Esophagus squamous epithelium (tissue), 5 donors: ENCODE results near the gene MT1A. TPM values are rescaled to one million over a fixed set of nuclear protein-coding genes. Genes with fewer than 3 reads are reported as not detected.

Source experiments
- DNase-seq: peaks from one replicate; lab custom pipeline; 2025; lab: John Stamatoyannopoulos, UW
- H3K27ac ChIP-seq, 4 donors: fragments of 200-600 bp; sonication (generic); one replicate each; pipeline ENCODE4 v1.5.1; 2016 to 2019; ENCODE audit warnings: mild to moderate bottlenecking in 1 of 4
- H3K27me3 ChIP-seq, 4 donors: fragments of 200-600 bp; sonication (generic); 1 replicate in 3 of 4; 2 replicates in 1 of 4; pipeline versions ENCODE4 v1.5.1 to v1.6.0; 2017 to 2021; ENCODE audit warnings: antibody characterized with exemption in 1 of 4
- H3K36me3 ChIP-seq, 3 donors: fragments of 200-600 bp; sonication (generic); one replicate each; pipeline ENCODE4 v1.5.1; 2016 to 2019
- H3K4me1 ChIP-seq, 3 donors: fragments of 200-600 bp; sonication (generic); one replicate each; pipeline ENCODE4 v1.5.1; 2017 to 2019
- H3K4me3 ChIP-seq, 4 donors: fragments of 200-600 bp; sonication (generic); 1 replicate in 3 of 4; 2 replicates in 1 of 4; pipeline ENCODE4 v1.5.1; 2016 to 2019; ENCODE audit warnings: mild to moderate bottlenecking in 2 of 4, moderate library complexity in 1 of 4
- H3K9me3 ChIP-seq, 3 donors: fragments of 200-600 bp; sonication (generic); one replicate each; pipeline ENCODE4 v1.5.1; 2016 to 2019
- POLR2A ChIP-seq, 4 donors: fragments of 450-650 bp; IDR thresholded peaks; one replicate each; pipeline ENCODE4 v1.6.1; 2017; ENCODE audit warnings: antibody characterized with exemption in 4 of 4, mild to moderate bottlenecking in 4 of 4, moderate library complexity in 3 of 4
- WGBS, 2 donors: methylation state at CpG; one replicate each; pipeline ENCODE4 v1.1.5; 2018; 5-methylcytosine and 5-hydroxymethylcytosine counted together
- intact Hi-C: fragments of 100-400 bp; cut with DNase I; formaldehyde crosslinking; loops from one replicate; pipeline ENCODE4 v1.15.0; 2022
- total RNA-seq, 4 donors: library from RNA; depleted of rRNA; stranded (reverse); fragments of >200 nt; gene quantifications; one replicate each; pipeline ENCODE4 v1.1.0, GENCODE V29; 2016
- TF ChIP-seq, protein P1 (sequence below), 6 experiments: fragments of 450-650 bp in 4 of 6; fragments of 200-600 bp in 2 of 6; sonication (generic) in 2 of 6; IDR thresholded peaks; one replicate each; pipeline ENCODE4 v1.5.1; 2016 to 2019; ENCODE audit warnings: antibody characterized with exemption in 6 of 6, mild to moderate bottlenecking in 4 of 6, moderate library complexity in 4 of 6
- donor health status: DM: yes; HTN: yes; CAD: no.

Gene MT1A
- total RNA-seq, 4 donors from 2014 or later = 3.3 to 34.2 (median 5.3) TPM; not detected in 1

DNA sequence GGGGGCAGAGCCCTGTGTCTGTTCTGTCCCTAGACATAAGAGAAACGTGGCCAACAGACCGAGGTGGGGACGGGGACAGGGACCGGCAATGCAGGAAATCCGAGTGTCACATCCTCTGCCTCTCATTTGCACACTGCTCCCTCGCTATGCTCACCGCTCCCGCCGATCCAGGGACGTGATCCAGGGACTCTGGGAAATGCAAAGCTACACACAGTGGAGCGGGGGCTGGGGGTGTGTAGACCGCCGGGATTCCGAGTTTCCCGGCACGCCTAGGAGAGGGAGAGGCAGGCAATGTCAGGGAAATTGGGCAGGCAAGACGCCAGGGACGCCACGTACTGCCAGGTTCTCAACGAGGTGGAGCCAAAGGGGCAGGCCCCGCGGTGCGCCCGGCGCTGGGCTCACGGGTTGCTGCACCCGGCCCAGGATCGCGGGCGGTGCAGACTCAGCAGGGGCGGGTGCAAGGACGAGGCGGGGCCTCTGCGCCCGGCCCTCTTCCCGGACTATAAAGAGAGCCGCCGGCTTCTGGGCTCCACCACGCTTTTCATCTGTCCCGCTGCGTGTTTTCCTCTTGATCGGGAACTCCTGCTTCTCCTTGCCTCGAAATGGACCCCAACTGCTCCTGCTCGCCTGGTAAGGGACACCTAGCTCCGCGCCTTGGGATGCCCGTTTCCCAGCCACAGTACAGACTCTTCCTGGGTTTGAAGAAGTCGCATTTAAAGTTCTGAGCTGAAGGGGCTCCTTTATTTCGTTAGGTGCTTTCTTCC lies 43.7 kb downstream of the MT1A start, which contains the start of gene MT1X:
Gene MT1X (plus strand): TSS at position 532 of the 764 bp plus-strand sequence. CDS start 71 bp downstream, at position 603.
- H3K4me3 ChIP-seq = peak within 1 kb of the TSS; percentile 67 to 87 (median 82)
- H3K36me3 ChIP-seq = peaks cover 0 to 12% (median 0%) of the 10 kb centered on the region in 3 donors
- TF ChIP-seq POLR2A (IDR thresholded peaks at IDR 0.05) = peak in 3 of 4 donors; percentile 58 to 98 (median 98)
- TF ChIP-seq, protein P1, sequence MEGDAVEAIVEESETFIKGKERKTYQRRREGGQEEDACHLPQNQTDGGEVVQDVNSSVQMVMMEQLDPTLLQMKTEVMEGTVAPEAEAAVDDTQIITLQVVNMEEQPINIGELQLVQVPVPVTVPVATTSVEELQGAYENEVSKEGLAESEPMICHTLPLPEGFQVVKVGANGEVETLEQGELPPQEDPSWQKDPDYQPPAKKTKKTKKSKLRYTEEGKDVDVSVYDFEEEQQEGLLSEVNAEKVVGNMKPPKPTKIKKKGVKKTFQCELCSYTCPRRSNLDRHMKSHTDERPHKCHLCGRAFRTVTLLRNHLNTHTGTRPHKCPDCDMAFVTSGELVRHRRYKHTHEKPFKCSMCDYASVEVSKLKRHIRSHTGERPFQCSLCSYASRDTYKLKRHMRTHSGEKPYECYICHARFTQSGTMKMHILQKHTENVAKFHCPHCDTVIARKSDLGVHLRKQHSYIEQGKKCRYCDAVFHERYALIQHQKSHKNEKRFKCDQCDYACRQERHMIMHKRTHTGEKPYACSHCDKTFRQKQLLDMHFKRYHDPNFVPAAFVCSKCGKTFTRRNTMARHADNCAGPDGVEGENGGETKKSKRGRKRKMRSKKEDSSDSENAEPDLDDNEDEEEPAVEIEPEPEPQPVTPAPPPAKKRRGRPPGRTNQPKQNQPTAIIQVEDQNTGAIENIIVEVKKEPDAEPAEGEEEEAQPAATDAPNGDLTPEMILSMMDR (IDR thresholded peaks at IDR 0.05) = peak in 1 of 6 experiments; percentile 12
- peak within 1 kb of the TSS; percentile 86 to 93 (median 90) for H3K27ac ChIP-seq
- WGBS, 2 donors = 2 to 3% methylated on average over 10 to 39 of the region's 49 CpGs
- DNase-seq = peak; percentile 50
- no peaks in the 10 kb centered on the region for H3K27me3 ChIP-seq
- H3K4me1 ChIP-seq = peaks cover 28 to 78% (median 35%) of the 10 kb centered on the region in 3 donors
- no peaks in the 10 kb centered on the region for H3K9me3 ChIP-seq
- intact Hi-C loops = no loop called here

DNA sequence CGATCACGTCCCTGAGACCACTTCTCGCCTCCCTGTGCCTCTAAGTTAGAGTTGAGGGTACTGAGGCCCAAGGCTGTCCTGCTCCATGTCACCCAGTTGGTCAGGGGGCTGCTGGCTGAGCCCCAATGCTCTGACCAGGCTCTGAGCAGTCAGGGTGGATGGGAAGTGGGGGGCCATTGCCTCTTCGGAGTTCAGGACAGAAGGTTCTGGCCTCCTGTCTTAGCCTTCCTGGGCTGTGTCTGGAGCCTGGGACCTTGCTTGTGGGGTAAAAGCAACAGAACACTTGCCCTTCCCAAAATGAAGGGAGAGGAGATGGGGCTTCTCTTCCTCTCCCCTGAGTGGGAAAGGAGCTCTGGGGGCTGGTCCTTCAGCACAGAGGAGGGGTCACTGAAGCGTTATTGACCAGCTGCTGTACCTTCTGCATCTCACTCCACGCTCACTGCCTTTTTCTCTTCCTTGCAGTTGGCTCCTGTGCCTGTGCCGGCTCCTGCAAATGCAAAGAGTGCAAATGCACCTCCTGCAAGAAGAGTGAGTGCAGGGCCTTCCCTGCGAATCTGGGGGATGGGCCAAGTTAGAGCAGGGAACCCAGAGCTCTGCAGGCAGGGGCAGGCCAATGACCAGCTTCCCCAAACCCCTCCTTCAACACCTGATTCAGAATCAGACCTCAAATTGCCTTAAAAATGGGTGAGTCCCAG lies 44.4 kb downstream of the MT1A start:
- DNase-seq = no peak
- no peaks in the 10 kb centered on the region for H3K27me3 ChIP-seq
- H3K27ac ChIP-seq = peak overlapping the region; percentile 86 to 93 (median 90)
- no peak for TF ChIP-seq POLR2A (IDR thresholded peaks at IDR 0.05)
- TF ChIP-seq, protein P1 (IDR thresholded peaks at IDR 0.05) = no peak
- peaks cover 28 to 80% (median 35%) of the 10 kb centered on the region in 3 donors for H3K4me1 ChIP-seq
- peak overlapping the region; percentile 67 to 87 (median 82) for H3K4me3 ChIP-seq
- WGBS, 2 donors = 12 to 17% methylated on average over 3 to 7 of the region's 8 CpGs
- no peaks in the 10 kb centered on the region for H3K9me3 ChIP-seq
- peaks cover 0 to 12% (median 0%) of the 10 kb centered on the region in 3 donors for H3K36me3 ChIP-seq
- intact Hi-C loops = no loop called here

DNA sequence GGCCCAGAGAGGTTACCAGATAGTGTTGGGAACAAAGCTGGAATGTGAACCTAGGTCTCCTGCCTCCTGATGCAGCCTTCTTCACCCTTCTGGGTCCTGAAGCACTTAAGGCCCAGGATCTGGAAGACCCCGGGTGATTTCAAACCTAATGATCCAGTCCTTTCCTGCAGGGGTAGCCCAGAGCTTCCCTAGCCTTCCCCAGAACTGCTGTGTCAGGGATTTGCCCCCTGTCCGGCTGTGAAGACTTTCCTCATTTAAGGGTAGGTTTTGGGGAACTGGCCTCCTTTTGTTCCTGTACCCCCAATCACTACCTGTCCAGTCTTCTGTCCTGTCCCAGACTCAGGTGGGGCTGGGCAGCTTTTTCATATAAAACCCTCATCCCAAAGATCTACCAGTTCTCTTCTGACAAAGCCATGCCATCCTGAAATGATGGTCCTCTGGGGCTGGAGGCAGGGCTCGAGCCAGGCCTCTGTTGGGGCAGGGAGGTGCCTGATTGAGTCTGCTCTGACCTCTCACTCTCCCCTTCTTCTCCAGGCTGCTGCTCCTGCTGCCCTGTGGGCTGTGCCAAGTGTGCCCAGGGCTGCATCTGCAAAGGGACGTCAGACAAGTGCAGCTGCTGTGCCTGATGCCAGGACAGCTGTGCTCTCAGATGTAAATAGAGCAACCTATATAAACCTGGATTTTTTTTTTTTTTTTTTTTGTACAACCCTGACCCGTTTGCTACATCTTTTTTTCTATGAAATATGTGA lies 45.1 kb downstream of the MT1A start:
- TF ChIP-seq, protein P1 (IDR thresholded peaks at IDR 0.05) = no peak
- no peak for TF ChIP-seq POLR2A (IDR thresholded peaks at IDR 0.05)
- H3K27me3 ChIP-seq = no peaks in the 10 kb centered on the region
- intact Hi-C loops = no loop called here
- no peaks in the 10 kb centered on the region for H3K9me3 ChIP-seq
- peaks cover 0 to 12% (median 0%) of the 10 kb centered on the region in 3 donors for H3K36me3 ChIP-seq
- peak overlapping the region; percentile 67 to 87 (median 82) for H3K4me3 ChIP-seq
- H3K4me1 ChIP-seq = peaks cover 28 to 80% (median 35%) of the 10 kb centered on the region in 3 donors
- no peak for DNase-seq
- WGBS, 2 donors = 42 to 48% methylated on average over 5 of the region's 5 CpGs
- H3K27ac ChIP-seq = peak overlapping the region; percentile 86 to 93 (median 90)

DNA sequence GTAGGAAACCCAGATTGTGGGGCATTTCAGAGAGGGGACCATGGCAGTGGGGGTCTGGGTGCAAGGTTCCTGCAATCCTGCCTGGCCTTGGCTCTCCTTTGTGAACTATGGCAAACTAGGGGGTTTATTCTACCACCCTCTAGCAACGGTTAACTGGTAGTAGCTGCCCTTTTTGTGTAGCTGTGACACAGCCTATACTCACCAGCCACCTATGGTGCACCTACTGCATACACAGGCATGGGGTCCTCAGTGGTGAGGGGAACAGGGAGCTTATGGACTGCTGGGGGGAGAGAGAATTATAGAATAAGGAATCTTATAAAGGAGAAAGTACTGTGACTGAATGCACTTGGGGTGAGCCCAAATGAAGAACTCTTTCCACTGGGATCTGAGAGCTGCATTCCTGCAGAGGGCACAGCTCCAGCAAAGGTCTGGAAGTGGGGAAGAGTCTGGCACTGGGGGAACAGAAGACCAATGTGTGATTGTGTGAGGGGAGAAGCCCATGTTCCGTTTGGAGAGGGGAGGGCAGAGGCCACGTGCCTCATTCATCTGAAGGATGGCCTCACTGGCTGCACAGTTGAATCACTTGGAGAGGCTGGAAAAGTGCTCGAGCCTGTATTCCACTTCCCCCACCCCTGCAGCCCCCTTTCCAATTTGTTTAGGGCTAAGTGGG lies 45.9 kb downstream of the MT1A start:
- Histone ChIP-seq H3K4me3 (peak overlapping the region; percentile 67 to 87 (median 82)), H3K4me1 (peaks cover 28 to 81% (median 41%) of the 10 kb centered on the region in 3 donors), H3K9me3 (no peaks in the 10 kb centered on the region), H3K36me3 (peaks cover 0 to 12% (median 0%) of the 10 kb centered on the region in 3 donors), H3K27me3 (no peaks in the 10 kb centered on the region), H3K27ac (peak overlapping the region; percentile 86 to 93 (median 90))
- WGBS, 2 donors = 34 to 61% methylated on average over 4 of the region's 4 CpGs
- intact Hi-C loops = no loop called here
- TF ChIP-seq, protein P1 (IDR thresholded peaks at IDR 0.05) = no peak
- TF ChIP-seq POLR2A (IDR thresholded peaks at IDR 0.05) = no peak
- DNase-seq = no peak
